H1 (cell line): ENCODE data around the gene BAIAP2L2. TPM values are rescaled to one million over a fixed set of nuclear protein-coding genes. Genes with fewer than 3 reads are reported as not detected.

Experiments
- CTCF ChIA-PET: fragments of 300-600 bp; sonication (Branson Sonifier 250); formaldehyde crosslinking; loops from one replicate; lab custom pipeline; 2021; ENCODE audit not compliant: partially characterized antibody; lab: Charles Lee
- POLR2A ChIA-PET: fragments of 300-600 bp; sonication (Branson Sonifier 250); formaldehyde crosslinking; loops from one replicate; lab custom pipeline; 2021; ENCODE audit warnings: inconsistent platforms; ENCODE audit not compliant: partially characterized antibody; lab: Charles Lee
- DNase-seq, 2 experiments: peaks; one replicate each; pipeline versions ENCODE4 v3.0.0 to v3.0.0-alpha.2; 2010 to 2022; ENCODE audit warnings: low spot score in 2 of 2, low read depth in 1 of 2, mixed read lengths in 1 of 2
- FAIRE-seq: peaks from 2 replicates; lab custom pipeline; 2011; peaks lifted over from hg19 to GRCh38; lab: Jason Lieb, UNC
- H2AFZ ChIP-seq: 2 replicates; pipeline ENCODE4 v1.8.1; 2012; ENCODE audit warnings: low read length, inconsistent platforms
- H2AK5ac ChIP-seq: 2 replicates; pipeline ENCODE4 v1.6.1; 2013; ENCODE audit warnings: low read depth, low read length
- H2BK120ac ChIP-seq: replicated peaks from 2 replicates; pipeline ENCODE3; 2013; ENCODE audit warnings: low read depth, low read length, inconsistent platforms
- H2BK12ac ChIP-seq: 2 replicates; pipeline ENCODE4 v1.6.1; 2013; ENCODE audit warnings: low read depth, low read length
- H2BK15ac ChIP-seq: 2 replicates; pipeline ENCODE4 v1.6.1; 2013; ENCODE audit warnings: low read length
- H2BK20ac ChIP-seq: 2 replicates; pipeline ENCODE4 v1.6.1; 2013; ENCODE audit warnings: low read length
- H2BK5ac ChIP-seq: 2 replicates; pipeline ENCODE4 v1.6.1; 2013; ENCODE audit warnings: low read depth, low read length
- H3K14ac ChIP-seq: 2 replicates; pipeline ENCODE4 v1.6.1; 2013; ENCODE audit warnings: inconsistent platforms; ENCODE audit not compliant: insufficient read length
- H3K18ac ChIP-seq: 2 replicates; pipeline ENCODE4 v1.6.1; 2013; ENCODE audit warnings: low read length; ENCODE audit errors: extremely low read depth
- H3K23ac ChIP-seq: 2 replicates; pipeline ENCODE4 v1.6.1; 2013; ENCODE audit warnings: inconsistent platforms; ENCODE audit not compliant: insufficient read length
- H3K23me2 ChIP-seq: 2 replicates; pipeline ENCODE4 v1.6.1; 2013; ENCODE audit warnings: low read depth, low read length
- H3K27ac ChIP-seq: 2 replicates; pipeline ENCODE4 v1.6.1; 2011; ENCODE audit warnings: low read depth, low read length, inconsistent platforms
- H3K27me3 ChIP-seq, 4 experiments: replicated peaks in 1 of 4; 1 replicate in 1 of 4; 2 replicates in 3 of 4; pipeline versions ENCODE4 v1.6.1 to v1.8.1; 2011 to 2013; ENCODE audit warnings: low read length in 3 of 4, mild to moderate bottlenecking in 3 of 4, inconsistent platforms in 2 of 4, mixed read lengths in 2 of 4, moderate library complexity in 1 of 4; ENCODE audit not compliant: control insufficient read depth in 3 of 4, insufficient read depth in 3 of 4; ENCODE audit errors: extremely low read depth in 1 of 4
- H3K36me3 ChIP-seq, 4 experiments: 2 replicates each; pipeline versions ENCODE4 v1.6.1 to v1.8.1; 2011 to 2013; ENCODE audit warnings: mild to moderate bottlenecking in 4 of 4, low read length in 3 of 4, moderate library complexity in 2 of 4, control low read depth in 1 of 4, inconsistent platforms in 1 of 4; ENCODE audit not compliant: insufficient read depth in 4 of 4, control insufficient read depth in 2 of 4
- H3K4ac ChIP-seq: replicated peaks from 2 replicates; pipeline ENCODE3; 2013; ENCODE audit warnings: low read length, low read depth, mixed read lengths, inconsistent platforms; ENCODE audit not compliant: insufficient read length
- H3K4me1 ChIP-seq, 4 experiments: replicated peaks in 1 of 4; 1 replicate in 1 of 4; 2 replicates in 3 of 4; pipeline versions ENCODE4 v1.6.1 to v1.8.1; 2011 to 2013; ENCODE audit warnings: low read length in 3 of 4, inconsistent platforms in 2 of 4, mixed read lengths in 1 of 4; ENCODE audit not compliant: insufficient read depth in 4 of 4, control insufficient read depth in 3 of 4
- H3K4me2 ChIP-seq, 2 experiments: 2 replicates each; pipeline versions ENCODE4 v1.6.1 to v1.8.1; 2011 to 2013; ENCODE audit warnings: low read depth in 2 of 2, low read length in 2 of 2, control low read depth in 1 of 2, inconsistent platforms in 1 of 2, mild to moderate bottlenecking in 1 of 2; ENCODE audit not compliant: insufficient read depth in 1 of 2
- H3K4me3 ChIP-seq, 4 experiments: fragments of 200-600, 300-600 bp in 1 of 4; sonication (generic), shearing (Covaris generic), sonication (Bioruptor Twin) in 1 of 4; 2 replicates each; pipeline versions ENCODE4 v1.5.1 to v1.8.1; 2011 to 2016; ENCODE audit warnings: low read length in 4 of 4, low read depth in 3 of 4, control low read depth in 2 of 4, inconsistent platforms in 2 of 4, mild to moderate bottlenecking in 2 of 4, mixed read lengths in 1 of 4, moderate library complexity in 1 of 4; ENCODE audit not compliant: insufficient read depth in 2 of 4; ENCODE audit errors: extremely low read depth in 1 of 4
- H3K56ac ChIP-seq: replicated peaks from 2 replicates; pipeline ENCODE3; 2013; ENCODE audit warnings: low read depth, mild to moderate bottlenecking, mixed read lengths, low read length, inconsistent platforms; ENCODE audit not compliant: insufficient read length
- H3K79me1 ChIP-seq: 2 replicates; pipeline ENCODE4 v1.6.1; 2013; ENCODE audit warnings: low read depth, low read length, control low read depth
- H3K79me2 ChIP-seq, 2 experiments: 2 replicates each; pipeline versions ENCODE4 v1.6.1 to v1.8.1; 2012 to 2013; ENCODE audit warnings: low read length in 2 of 2, mild to moderate bottlenecking in 2 of 2, inconsistent platforms in 1 of 2; ENCODE audit not compliant: insufficient read depth in 2 of 2, control insufficient read depth in 1 of 2
- H3K9ac ChIP-seq, 4 experiments: replicated peaks in 1 of 4; 1 replicate in 1 of 4; 2 replicates in 3 of 4; pipeline versions ENCODE4 v1.6.1 to v1.8.1; 2011 to 2013; ENCODE audit warnings: low read depth in 3 of 4, low read length in 3 of 4, control low read depth in 2 of 4, mild to moderate bottlenecking in 2 of 4, moderate library complexity in 2 of 4, inconsistent platforms in 1 of 4; ENCODE audit errors: extremely low read depth in 1 of 4
- H3K9me3 ChIP-seq, 2 experiments: 2 replicates each; pipeline versions ENCODE4 v1.6.1 to v1.8.1; 2012 to 2013; ENCODE audit warnings: mild to moderate bottlenecking in 2 of 2, moderate library complexity in 2 of 2, control low read depth in 1 of 2, inconsistent platforms in 1 of 2, low read depth in 1 of 2, low read length in 1 of 2, mixed read lengths in 1 of 2; ENCODE audit not compliant: insufficient read depth in 2 of 2
- H4K20me1 ChIP-seq, 2 experiments: replicated peaks in 1 of 2; 2 replicates each; pipeline versions ENCODE3 to v1.8.1; 2011 to 2013; ENCODE audit warnings: inconsistent platforms in 2 of 2, low read length in 2 of 2, mild to moderate bottlenecking in 1 of 2; ENCODE audit not compliant: insufficient read depth in 2 of 2, control insufficient read depth in 1 of 2
- H4K5ac ChIP-seq: 2 replicates; pipeline ENCODE4 v1.6.1; 2013; ENCODE audit warnings: low read length, low read depth, mixed read lengths, inconsistent platforms; ENCODE audit not compliant: insufficient read length
- H4K8ac ChIP-seq: 2 replicates; pipeline ENCODE4 v1.8.0; 2013; ENCODE audit warnings: mild to moderate bottlenecking, moderate library complexity, low read length, inconsistent platforms; ENCODE audit not compliant: insufficient read depth; ENCODE audit errors: extremely low read depth
- H4K91ac ChIP-seq: replicated peaks from 2 replicates; pipeline ENCODE3; 2013; ENCODE audit warnings: low read length, mixed read lengths, inconsistent platforms; ENCODE audit not compliant: insufficient read length
- EZH2 ChIP-seq: fragments of 200-600 bp; sonication (generic); IDR thresholded peaks from 2 replicates; pipeline ENCODE4 v1.7.1; 2012; ENCODE audit warnings: low read depth, mild to moderate bottlenecking, moderate library complexity, low read length, inconsistent platforms; ENCODE audit not compliant: severe bottlenecking
- NRF1 ChIP-seq: IDR thresholded peaks from 2 replicates; pipeline ENCODE4 v1.6.1; 2011; ENCODE audit warnings: mild to moderate bottlenecking, low read depth, low read length, improper control_type of control experiment
- POLR2A ChIP-seq, 2 experiments: IDR thresholded peaks; 1 replicate in 1 of 2; 2 replicates in 1 of 2; pipeline ENCODE4 v1.6.1; 2011; ENCODE audit warnings: low read depth in 2 of 2, low read length in 2 of 2, mild to moderate bottlenecking in 2 of 2; ENCODE audit errors: control extremely low read depth in 1 of 2
- POLR2AphosphoS5 ChIP-seq: IDR thresholded peaks from 2 replicates; pipeline ENCODE4 v1.6.1; 2011; ENCODE audit warnings: low read depth, low read length
- WGBS, 2 experiments: shearing (Covaris generic) in 1 of 2; methylation state at CpG; one replicate each; pipeline versions ENCODE4 v1.1.6 to v1.1.7; 2013 to 2015; ENCODE audit warnings: low lambda C conversion rate in 2 of 2, mixed read lengths in 2 of 2, inconsistent platforms in 1 of 2, low coverage in 1 of 2, missing lambda C conversion rate in 1 of 2; ENCODE audit not compliant: insufficient replicate concordance in 2 of 2, insufficient coverage in 1 of 2, insufficient read length in 1 of 2; ENCODE audit errors: extremely low coverage in 1 of 2, missing lambda C conversion rate in 1 of 2; 5-methylcytosine and 5-hydroxymethylcytosine counted together
- polyA plus RNA-seq, 7 experiments: library from polyadenylated mRNA; depleted of rRNA in 3 of 7; stranded (reverse) in 5 of 7; unstranded in 2 of 7; fragments of >200 nt in 5 of 7; fragments of 200-250 nt in 2 of 7; gene quantifications; 1 replicate in 5 of 7; 2 replicates in 1 of 7; 4 replicates in 1 of 7; pipeline versions ENCODE4 v1.2.1 to v1.2.3, GENCODE V29; 2011 to 2013; ENCODE audit warnings: missing spikeins in 2 of 7, mixed read lengths in 2 of 7
- total RNA-seq: library from RNA; stranded (reverse); fragmentation: NEBNext Ultra II Directional; extraction: Animal tissue kit (Norgen Biotek cat#: 25700); gene quantifications from 2 replicates; pipeline ENCODE4 v1.2.1, GENCODE V29; 2021
- TF ChIP-seq, protein P1 (sequence below): IDR thresholded peaks from 2 replicates; pipeline ENCODE4 v1.6.1; 2012; ENCODE audit warnings: inconsistent platforms
- TF ChIP-seq, protein P2 (sequence below): IDR thresholded peaks from 2 replicates; pipeline ENCODE4 v1.6.1; 2011; ENCODE audit warnings: low read depth, mild to moderate bottlenecking, low read length; ENCODE audit not compliant: insufficient read depth

BAIAP2L2 gene
- total and polyA plus RNA-seq, 2 of the 8 experiments (the other 6 are each of a cell fraction or from before 2014, with no cell fraction given) = 5.4 to 10.0 TPM

DNA sequence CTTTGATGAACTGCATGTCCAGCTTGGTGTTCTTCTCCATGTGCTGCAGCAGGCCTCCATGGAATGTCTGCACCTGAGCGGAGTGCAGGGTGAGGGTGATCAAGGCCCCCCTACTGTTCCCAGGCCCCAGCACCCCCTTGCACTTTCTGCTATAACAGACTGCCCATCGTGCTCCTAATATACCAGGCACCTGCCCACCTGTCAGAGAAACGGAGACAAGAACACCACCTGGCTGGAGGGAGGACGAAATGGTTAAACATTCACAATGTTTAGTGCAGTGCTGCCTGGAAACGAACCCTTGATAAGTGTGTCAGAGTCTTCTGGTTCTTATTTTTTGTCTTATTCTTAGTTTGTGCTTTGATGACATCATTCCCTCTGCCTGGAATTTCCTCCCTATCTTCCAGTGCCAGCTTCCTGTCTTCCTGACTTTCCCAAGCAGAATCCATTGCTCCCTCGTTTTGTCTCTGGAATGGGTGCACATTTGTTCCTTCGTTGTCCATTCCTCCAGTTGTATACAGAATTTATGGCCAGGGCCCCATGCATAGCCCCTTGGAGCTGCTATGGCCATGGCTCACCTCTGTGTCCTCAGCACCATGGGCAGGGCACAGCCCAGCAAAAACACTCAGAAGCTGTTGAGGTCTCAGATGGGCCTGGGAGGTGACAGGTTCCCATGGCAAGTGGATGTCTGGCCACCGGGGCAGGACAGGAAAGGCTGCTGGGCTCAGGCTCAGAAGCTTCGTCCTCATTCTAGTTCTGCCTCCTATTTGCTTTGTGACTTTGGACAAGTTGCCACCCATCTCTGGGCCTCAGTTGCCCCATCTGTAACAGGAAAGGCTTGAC lies 11.9 kb downstream of the BAIAP2L2 start:
- DNase-seq = no peak

More for the DNA sequence above, 11.9 kb downstream of the BAIAP2L2 start:
- H4K20me1 ChIP-seq = peaks cover 0 to 2% of the 10 kb centered on the region in 2 experiments
- H4K8ac ChIP-seq = no peak overlapping the region
- H3K4me1 ChIP-seq = peaks cover 0 to 6% (median 4%) of the 10 kb centered on the region in 4 experiments; a peak in 5 of 7 replicates
- H2BK15ac ChIP-seq = peak overlapping the region; percentile 88
- ChIA-PET POLR2A (interaction anchor here (0.8 to 3.2 kb wide), 10 partner anchors 8 to 166 kb away, joined by 3 to 10 read pairs (median 4); partner anchors contain the start of genes BAIAP2L2 and MAFF), CTCF (interaction anchor here (0.6 to 13.7 kb wide), 43 partner anchors 9 to 493 kb away, joined by 3 to 264 read pairs (median 5); partner anchors contain the start of genes BAIAP2L2, MAFF, PICK1 and PLA2G6)
- H3K4ac ChIP-seq = no peak overlapping the region
- H3K23ac ChIP-seq = no peak overlapping the region
- peak overlapping the region; percentile 77; the same call in 1 of the 2 replicates for H2BK12ac ChIP-seq
- peaks cover 4% of the 10 kb centered on the region; the same call in 1 of the 2 replicates for H3K23me2 ChIP-seq
- no peaks in the 10 kb centered on the region for H3K36me3 ChIP-seq
- H3K9me3 ChIP-seq = no peaks in the 10 kb centered on the region
- H3K4me2 ChIP-seq = peak overlapping the region in 1 of 2 experiments; percentile 85; a peak in 2 of 4 replicates
- no peak overlapping the region for H2AFZ ChIP-seq
- no peak overlapping the region for H3K56ac ChIP-seq
- no peak overlapping the region for H3K14ac ChIP-seq
- no peak overlapping the region for H3K27ac ChIP-seq
- H2BK120ac ChIP-seq = no peak overlapping the region
- no peak overlapping the region for H3K18ac ChIP-seq
- H3K9ac ChIP-seq = no peak overlapping the region
- no peaks in the 10 kb centered on the region for H3K79me2 ChIP-seq
- TF ChIP-seq, protein P1, sequence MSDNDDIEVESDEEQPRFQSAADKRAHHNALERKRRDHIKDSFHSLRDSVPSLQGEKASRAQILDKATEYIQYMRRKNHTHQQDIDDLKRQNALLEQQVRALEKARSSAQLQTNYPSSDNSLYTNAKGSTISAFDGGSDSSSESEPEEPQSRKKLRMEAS = no peak
- TF ChIP-seq NRF1 = no peak
- no peak for TF ChIP-seq POLR2A (IDR thresholded peaks at IDR 0.05; ENCODE audit: control extremely low read depth in 1 of 2, low read depth in 2 of 2, low read length in 2 of 2)
- no peak for TF ChIP-seq POLR2AphosphoS5
- TF ChIP-seq, protein P2, sequence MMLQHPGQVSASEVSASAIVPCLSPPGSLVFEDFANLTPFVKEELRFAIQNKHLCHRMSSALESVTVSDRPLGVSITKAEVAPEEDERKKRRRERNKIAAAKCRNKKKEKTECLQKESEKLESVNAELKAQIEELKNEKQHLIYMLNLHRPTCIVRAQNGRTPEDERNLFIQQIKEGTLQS = no peak
- TF ChIP-seq EZH2 = no peak
- no peak for FAIRE-seq
- peak overlapping the region; percentile 40; the same call in 1 of the 2 replicates for H2AK5ac ChIP-seq
- H3K79me1 ChIP-seq = no peaks in the 10 kb centered on the region
- H4K5ac ChIP-seq = no peak overlapping the region
- peak overlapping the region in 1 of 4 experiments; percentile 60; a peak in 1 of 8 replicates for H3K4me3 ChIP-seq
- H3K27me3 ChIP-seq = no peaks in the 10 kb centered on the region
- H2BK20ac ChIP-seq = no peak overlapping the region
- no peak overlapping the region for H2BK5ac ChIP-seq
- 85% methylated on average over 9 of the region's 9 CpGs; no CpG with 5 or more reads in 1 of the 2 experiments for WGBS, 2 experiments
- H4K91ac ChIP-seq = no peak overlapping the region
